NCI-H2107 treated with DMSO at 0.1 percent for 48 hours (cell line): ENCODE data around the gene SRPK1.
A peak's percentile ranks its signal among the peaks of the same experiment; 100 is the strongest.

Experiments used
- DNase-seq: peaks from one replicate; lab custom pipeline; 2025; ENCODE audit not compliant: unreplicated experiment; lab: John Stamatoyannopoulos, UW

The SRPK1 gene

GRCh38 chr6:35829306-35829705 lies 91.6 kb downstream of the SRPK1 start:
- DNase-seq = no peak

GRCh38 chr6:35824552-35825192 lies 96.2 kb downstream of the SRPK1 start:
- no peak for DNase-seq

GRCh38 chr6:35823601-35824000 lies 97.3 kb downstream of the SRPK1 start:
- no peak for DNase-seq

- DNase-seq = no peak
Observed at GRCh38 chr6:35817515-35817914, 103.4 kb downstream of the SRPK1 start.

GRCh38 chr6:35811699-35811995 lies 109.3 kb downstream of the SRPK1 start:
- no peak for DNase-seq

GRCh38 chr6:35810971-35811698 lies 109.8 kb downstream of the SRPK1 start:
- no peak for DNase-seq

- DNase-seq = no peak
Observed at GRCh38 chr6:35809809-35810208, 111.1 kb downstream of the SRPK1 start.

- peak; percentile 82 for DNase-seq
Observed at GRCh38 chr6:35808688-35809087, 112.2 kb downstream of the SRPK1 start.

- DNase-seq = no peak
Observed at GRCh38 chr6:35804996-35805736, 115.7 kb downstream of the SRPK1 start, which contains the start of gene LHFPL5. Gene LHFPL5 (plus strand): TSS chr6:35805352. CDS start chr6:35805671, 319 bp downstream.

- no peak for DNase-seq
Observed at GRCh38 chr6:35801148-35801547, 119.8 kb downstream of the SRPK1 start.

GRCh38 chr6:35798706-35799105 lies 122.2 kb downstream of the SRPK1 start:
- DNase-seq = no peak

GRCh38 chr6:35797837-35798526 lies 122.9 kb downstream of the SRPK1 start:
- no peak for DNase-seq

GRCh38 chr6:35796236-35796635 lies 124.7 kb downstream of the SRPK1 start:
- DNase-seq = no peak

- DNase-seq = no peak
Observed at GRCh38 chr6:35795453-35796071, 125.3 kb downstream of the SRPK1 start.

- DNase-seq = no peak
Observed at GRCh38 chr6:35794536-35795452, 126.1 kb downstream of the SRPK1 start.

- no peak for DNase-seq
Observed at GRCh38 chr6:35790683-35791082, 130.2 kb downstream of the SRPK1 start.

GRCh38 chr6:35788423-35788982 lies 132.4 kb downstream of the SRPK1 start:
- no peak for DNase-seq

- DNase-seq = no peak
Observed at GRCh38 chr6:35787266-35788218, 133.4 kb downstream of the SRPK1 start.

GRCh38 chr6:35786810-35787209 lies 134.1 kb downstream of the SRPK1 start:
- no peak for DNase-seq
